Osteocyte (in vitro differentiated cells): Measurements from ENCODE around the gene NOS1AP. TPM values are rescaled to one million over a fixed set of nuclear protein-coding genes. Genes with fewer than 3 reads are reported as not detected.

Experiments used
- DNase-seq: peaks from one replicate; pipeline ENCODE4 v3.0.0; 2021; ENCODE audit warnings: mixed read lengths; ENCODE audit not compliant: unreplicated experiment; ENCODE audit errors: extremely low spot score
- H3K27ac Mint-ChIP-seq: one replicate; pipeline ENCODE4 v1.8.0; 2021; ENCODE audit warnings: mild to moderate bottlenecking, mixed read lengths; ENCODE audit not compliant: unreplicated experiment
- H3K27me3 Mint-ChIP-seq: one replicate; pipeline ENCODE4 v1.8.0; 2021; ENCODE audit warnings: mixed read lengths; ENCODE audit not compliant: unreplicated experiment
- H3K36me3 Mint-ChIP-seq: one replicate; pipeline ENCODE4 v1.8.0; 2021; ENCODE audit warnings: mixed read lengths; ENCODE audit not compliant: unreplicated experiment
- H3K4me1 Mint-ChIP-seq: one replicate; pipeline ENCODE4 v1.8.0; 2021; ENCODE audit warnings: mixed read lengths; ENCODE audit not compliant: unreplicated experiment
- H3K4me3 Mint-ChIP-seq: one replicate; pipeline ENCODE4 v1.8.0; 2021; ENCODE audit warnings: mild to moderate bottlenecking, moderate library complexity, mixed read lengths; ENCODE audit not compliant: unreplicated experiment
- H3K9me3 Mint-ChIP-seq: one replicate; pipeline ENCODE4 v1.8.0; 2021; ENCODE audit warnings: mixed read lengths; ENCODE audit not compliant: unreplicated experiment
- CTCF ChIP-seq: fragments of 200-600 bp; sonication (generic); IDR thresholded peaks from 2 replicates; pipeline ENCODE4 v1.5.0; 2021; ENCODE audit warnings: antibody characterized with exemption, mild to moderate bottlenecking, moderate library complexity
- total RNA-seq: library from RNA; stranded (reverse); gene quantifications from 2 replicates; pipeline ENCODE4 v1.2.1, GENCODE V29; 2021

Gene NOS1AP
- total RNA-seq, 1 donor from 2014 or later, result 2.5 TPM

- H3K4me3 Mint-ChIP-seq, result no peak overlapping the region
- H3K4me1 Mint-ChIP-seq, result peaks cover 25% of the 10 kb centered on the region
- DNase-seq, result no peak
- peaks cover 8% of the 10 kb centered on the region for H3K9me3 Mint-ChIP-seq
- peaks cover under 1% of the 10 kb centered on the region for H3K36me3 Mint-ChIP-seq
- no peak overlapping the region for H3K27ac Mint-ChIP-seq
- TF ChIP-seq CTCF, result no peak
- no peaks in the 10 kb centered on the region for H3K27me3 Mint-ChIP-seq
Measured at GRCh38 chr1:162305969-162306368, 236.5 kb downstream of the NOS1AP start.

- no peak for DNase-seq
- peaks cover 4% of the 10 kb centered on the region for H3K9me3 Mint-ChIP-seq
- H3K36me3 Mint-ChIP-seq, result no peaks in the 10 kb centered on the region
- TF ChIP-seq CTCF, result no peak
- H3K4me3 Mint-ChIP-seq, result no peak overlapping the region
- H3K27ac Mint-ChIP-seq, result no peak overlapping the region
- peaks cover 22% of the 10 kb centered on the region for H3K4me1 Mint-ChIP-seq
- H3K27me3 Mint-ChIP-seq, result no peaks in the 10 kb centered on the region
Measured at GRCh38 chr1:162310337-162310736, 240.8 kb downstream of the NOS1AP start.

- TF ChIP-seq CTCF, result no peak
- Mint-ChIP-seq H3K4me1 (peaks cover 22% of the 10 kb centered on the region), H3K4me3 (no peak overlapping the region), H3K27ac (no peak overlapping the region), H3K36me3 (no peaks in the 10 kb centered on the region), H3K9me3 (no peaks in the 10 kb centered on the region), H3K27me3 (peaks cover 3% of the 10 kb centered on the region)
- no peak for DNase-seq
Measured at GRCh38 chr1:162314206-162314605, 244.7 kb downstream of the NOS1AP start.

GRCh38 chr1:162315673-162316072 lies 246.2 kb downstream of the NOS1AP start:
- no peak overlapping the region for H3K27ac Mint-ChIP-seq
- H3K36me3 Mint-ChIP-seq, result no peaks in the 10 kb centered on the region
- H3K4me1 Mint-ChIP-seq, result peaks cover 20% of the 10 kb centered on the region
- DNase-seq, result no peak
- no peak overlapping the region for H3K4me3 Mint-ChIP-seq
- TF ChIP-seq CTCF, result no peak
- no peaks in the 10 kb centered on the region for H3K9me3 Mint-ChIP-seq
- peaks cover 3% of the 10 kb centered on the region for H3K27me3 Mint-ChIP-seq

GRCh38 chr1:162316187-162316586 lies 246.7 kb downstream of the NOS1AP start:
- Mint-ChIP-seq H3K9me3 (no peaks in the 10 kb centered on the region), H3K4me1 (peaks cover 15% of the 10 kb centered on the region), H3K27ac (no peak overlapping the region), H3K27me3 (peaks cover 3% of the 10 kb centered on the region), H3K4me3 (no peak overlapping the region), H3K36me3 (no peaks in the 10 kb centered on the region)
- DNase-seq, result no peak
- no peak for TF ChIP-seq CTCF
